SK-N-DZ (cell line): ENCODE data around the gene LRRC2.

ENCODE experiments used
- DNase-seq: peaks from one replicate; pipeline ENCODE4 v3.0.0-alpha.2; 2015; ENCODE audit warnings: low spot score

LRRC2 gene

DNA sequence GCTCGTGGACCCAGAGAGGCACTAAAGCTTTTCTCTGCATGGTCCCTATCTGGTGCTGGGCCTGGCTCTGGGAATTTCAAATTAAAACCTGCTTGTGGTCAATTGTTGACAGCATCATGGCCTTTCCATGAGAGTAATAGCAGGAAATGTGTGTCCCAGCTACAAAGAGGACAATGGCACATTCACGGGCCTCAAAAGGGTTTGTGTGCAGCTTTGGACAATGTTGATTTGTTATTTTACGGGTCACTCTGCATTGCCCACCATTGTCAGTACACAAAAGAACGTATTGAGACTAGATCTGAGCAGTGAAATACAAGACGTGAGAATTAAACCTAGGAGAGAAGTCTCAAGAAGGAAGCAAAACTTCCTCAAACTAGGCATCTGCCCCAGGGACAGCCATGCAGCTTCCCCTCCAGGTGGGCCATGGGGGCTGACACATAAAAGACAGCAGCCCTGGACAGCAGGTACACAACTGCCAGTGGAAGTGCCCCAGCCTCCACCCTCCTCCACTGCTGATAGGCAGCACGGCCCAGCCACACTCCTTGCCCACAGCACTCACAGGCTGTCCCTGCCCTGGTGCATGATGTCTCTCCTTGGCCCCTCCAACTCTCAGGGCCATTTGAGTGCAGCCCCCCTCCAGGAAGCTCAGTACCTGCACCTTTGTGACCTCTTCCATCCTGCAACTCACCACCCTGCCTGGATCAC, 85.5 kb downstream of the LRRC2 start:
- no peak for DNase-seq

- no peak for DNase-seq
Observed at GRCh38 chr3:46479696-46480095, 86.4 kb downstream of the LRRC2 start.

GRCh38 chr3:46479021-46479420, 87.1 kb downstream of the LRRC2 start:
- DNase-seq = no peak

DNA sequence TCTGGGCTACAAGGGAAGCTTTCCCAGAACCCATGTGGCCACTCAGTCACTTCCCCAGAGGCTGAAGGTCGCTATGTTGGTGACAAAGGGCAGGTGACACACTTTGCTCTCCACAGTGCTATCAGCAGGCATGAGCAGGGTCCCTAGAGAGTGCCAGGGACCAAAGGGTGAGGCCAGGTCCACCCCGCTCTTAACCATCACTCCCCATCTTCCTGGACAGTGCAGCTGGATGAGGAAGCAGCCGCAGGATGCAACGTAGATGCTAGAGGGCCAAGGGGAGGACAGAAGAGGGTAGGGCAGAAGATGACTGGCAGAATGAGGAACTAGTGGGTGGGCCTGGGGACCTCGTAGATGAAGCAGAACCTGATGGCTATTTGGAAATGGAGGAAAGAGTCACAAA, 87.8 kb downstream of the LRRC2 start:
- DNase-seq = no peak

DNA sequence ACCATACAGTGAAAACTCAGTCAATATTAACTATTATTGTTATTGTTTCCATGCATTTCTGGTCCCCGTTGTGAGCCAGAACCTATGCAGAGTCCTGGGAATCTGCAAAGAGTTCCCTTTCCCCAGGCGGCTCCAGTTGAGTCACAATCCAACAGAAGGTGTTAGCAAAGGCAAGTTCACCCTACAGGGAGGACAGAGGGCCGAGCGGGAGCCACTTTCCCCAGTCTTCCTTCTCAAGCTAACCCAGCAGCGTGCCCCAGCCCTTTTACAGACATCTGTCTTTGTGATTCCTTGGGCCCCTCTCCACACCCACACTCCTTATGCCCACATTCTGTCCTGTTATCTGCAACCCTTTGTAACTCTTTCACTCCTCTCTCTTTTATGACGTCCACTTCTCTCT, 88.3 kb downstream of the LRRC2 start:
- no peak for DNase-seq

- DNase-seq = no peak
Observed at GRCh38 chr3:46477145-46477544, 89.0 kb downstream of the LRRC2 start.

GRCh38 chr3:46472736-46473135, 93.4 kb downstream of the LRRC2 start:
- no peak for DNase-seq

DNA sequence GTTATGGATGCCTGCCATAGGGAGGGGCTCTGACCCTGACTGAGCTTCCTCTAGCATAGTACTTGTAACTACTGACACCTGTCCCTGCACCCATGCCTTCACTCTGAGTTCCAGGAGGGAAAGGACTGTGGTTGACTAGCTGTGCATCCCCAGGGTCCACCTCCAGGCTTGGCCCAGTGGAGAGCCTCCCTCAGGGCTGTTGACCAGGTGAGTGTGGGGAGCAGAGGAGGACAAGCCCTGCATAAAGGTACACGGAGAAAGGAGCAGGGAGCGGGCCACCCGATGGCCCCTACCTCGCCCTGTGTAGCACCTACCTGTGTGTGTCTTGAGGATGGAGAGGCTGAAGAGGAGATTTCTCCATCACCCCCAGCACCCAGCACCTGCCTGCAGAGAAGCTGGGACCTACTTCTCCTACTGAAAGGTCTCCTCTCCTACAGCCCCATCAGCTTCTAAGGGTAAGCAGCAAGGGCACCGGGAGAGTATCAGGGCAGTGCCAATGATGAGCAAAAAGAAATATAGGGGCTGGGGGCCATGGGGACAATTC, 94.7 kb downstream of the LRRC2 start:
- DNase-seq = no peak

DNA sequence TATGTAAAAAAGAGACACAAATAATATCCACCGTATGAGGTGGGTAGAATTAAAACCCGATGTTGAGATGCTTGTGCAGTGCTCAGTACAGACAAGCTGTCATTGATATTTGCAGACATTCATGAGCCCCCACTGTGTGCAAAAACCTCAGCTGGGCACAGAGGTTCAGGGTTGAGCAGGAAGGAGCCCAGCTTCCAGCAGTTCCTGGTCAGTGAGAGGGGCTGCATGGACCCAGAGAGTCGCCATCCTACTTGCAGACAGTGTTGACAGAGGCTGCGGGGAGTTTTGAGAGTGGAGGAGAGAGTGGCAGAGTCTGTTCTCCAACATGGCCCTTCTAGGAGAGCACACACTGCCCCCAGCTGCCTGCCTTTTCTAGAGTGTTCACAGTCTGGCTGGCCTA, 95.3 kb downstream of the LRRC2 start:
- no peak for DNase-seq

- no peak for DNase-seq
Observed at GRCh38 chr3:46469680-46470357, 96.3 kb downstream of the LRRC2 start.

- DNase-seq = no peak
Observed at GRCh38 chr3:46468753-46469600, 97.1 kb downstream of the LRRC2 start.

- DNase-seq = no peak
Observed at GRCh38 chr3:46467562-46467961, 98.5 kb downstream of the LRRC2 start.

DNA sequence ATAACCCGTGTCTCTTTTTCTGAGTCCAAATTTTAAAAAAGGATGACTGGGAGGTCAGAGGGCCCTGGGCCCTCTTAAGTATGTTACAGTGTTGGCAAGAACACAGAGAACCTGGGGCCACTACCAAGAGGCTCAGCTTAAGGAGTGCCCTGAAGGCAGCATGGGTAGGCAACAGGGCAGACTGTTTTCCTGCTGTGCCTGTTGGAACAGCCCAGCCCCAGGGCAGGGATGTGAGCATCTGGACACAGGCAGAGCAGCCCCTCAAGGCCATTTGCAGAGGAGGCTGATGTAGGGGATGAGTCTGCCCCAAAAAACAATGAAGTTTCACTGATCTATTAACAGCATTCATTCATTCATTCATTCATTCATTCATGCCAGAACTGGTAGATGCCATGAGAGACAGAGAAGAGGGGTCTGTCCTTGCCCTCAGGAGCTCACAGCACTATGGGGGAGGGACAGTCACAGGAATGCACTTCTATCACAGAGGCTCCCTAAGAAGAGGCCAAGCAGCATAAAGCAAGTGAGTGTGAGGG, 99.2 kb downstream of the LRRC2 start:
- no peak for DNase-seq

DNA sequence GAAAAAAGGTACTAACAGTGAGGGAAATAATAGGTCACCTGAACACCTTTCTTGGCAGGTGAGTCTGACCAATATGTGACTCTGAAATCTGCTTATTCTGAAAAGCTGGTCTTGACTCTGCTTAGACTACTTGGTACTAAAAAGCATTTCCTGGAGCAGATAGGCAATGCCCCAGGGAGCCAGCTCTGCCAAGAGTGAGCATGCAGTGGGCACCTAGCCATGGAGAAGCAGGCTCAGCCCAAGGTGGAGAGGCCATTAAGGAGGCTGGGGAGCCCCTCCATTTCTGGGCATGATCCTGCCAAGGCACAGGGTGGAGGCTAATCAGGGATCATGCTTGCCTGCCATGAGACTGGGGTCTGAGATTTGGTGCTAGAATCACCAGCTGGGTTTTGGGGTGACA, 99.8 kb downstream of the LRRC2 start:
- DNase-seq = no peak
